Gastroesophageal sphincter (tissue), 4 donors: ENCODE results near the gene LMF2. TPM values are rescaled to one million over a fixed set of nuclear protein-coding genes. Genes with fewer than 3 reads are reported as not detected.

Experiments used
- ATAC-seq: fragments of 150-250 bp; one replicate; pipeline ENCODE4 v1.9.1; 2016; ENCODE audit warnings: mild to moderate bottlenecking, moderate library complexity
- H3K27ac ChIP-seq, 4 donors: fragments of 200-600 bp; sonication (generic) in 3 of 4; 1 replicate in 3 of 4; 2 replicates in 1 of 4; pipeline ENCODE4 v1.5.1; 2016 to 2019
- H3K27me3 ChIP-seq: fragments of 200-600 bp; sonication (generic); one replicate; pipeline ENCODE4 v1.5.1; 2019
- H3K36me3 ChIP-seq, 2 donors: fragments of 200-600 bp; sonication (generic); one replicate each; pipeline ENCODE4 v1.5.1; 2019; ENCODE audit warnings: control low read depth in 1 of 2
- H3K4me1 ChIP-seq, 3 donors: fragments of 200-600 bp; sonication (generic); 1 replicate in 2 of 3; 2 replicates in 1 of 3; pipeline ENCODE4 v1.5.1; 2016 to 2019; ENCODE audit warnings: control low read depth in 2 of 3
- H3K4me3 ChIP-seq, 2 donors: fragments of 200-600 bp; sonication (generic); one replicate each; pipeline ENCODE4 v1.5.1; 2019; ENCODE audit warnings: mild to moderate bottlenecking in 1 of 2, moderate library complexity in 1 of 2
- H3K9me3 ChIP-seq, 3 donors: fragments of 200-600 bp; sonication (generic); one replicate each; pipeline ENCODE4 v1.5.1; 2017 to 2019; ENCODE audit warnings: control low read depth in 2 of 3
- CTCF ChIP-seq, 4 experiments: fragments of 200-600 bp in 2 of 4; fragments of 450-650 bp in 2 of 4; sonication (generic) in 1 of 4; IDR thresholded peaks; one replicate each; pipeline ENCODE4 v1.5.1; 2017 to 2019; ENCODE audit warnings: antibody characterized with exemption in 4 of 4, mild to moderate bottlenecking in 2 of 4, moderate library complexity in 2 of 4
- EP300 ChIP-seq: sonication (generic); formaldehyde crosslinking; IDR thresholded peaks from one replicate; pipeline ENCODE4 v1.6.1; 2017; ENCODE audit warnings: antibody characterized with exemption, mild to moderate bottlenecking
- POLR2A ChIP-seq, 2 donors: fragments of 450-650 bp; IDR thresholded peaks; one replicate each; pipeline ENCODE4 v1.6.1; 2017; ENCODE audit warnings: antibody characterized with exemption in 2 of 2, mild to moderate bottlenecking in 2 of 2, moderate library complexity in 1 of 2
- POLR2AphosphoS5 ChIP-seq: sonication (generic); formaldehyde crosslinking; IDR thresholded peaks from one replicate; pipeline ENCODE4 v1.6.1; 2017; ENCODE audit warnings: antibody characterized with exemption
- WGBS, 2 donors: methylation state at CpG; one replicate each; pipeline ENCODE4 v1.1.5; 2018; ENCODE audit warnings: low coverage in 1 of 2; 5-methylcytosine and 5-hydroxymethylcytosine counted together
- total RNA-seq, 4 donors: library from RNA; depleted of rRNA; stranded (reverse); fragments of >200 nt; gene quantifications; one replicate each; pipeline ENCODE4 v1.1.0, GENCODE V29; 2016

LMF2 gene
- total RNA-seq, 4 donors from 2014 or later: 35.5 to 58.4 (median 45.1) TPM

- H3K9me3 ChIP-seq: no peaks in the 10 kb centered on the region
- TF ChIP-seq POLR2A (IDR thresholded peaks at IDR 0.05) (peak; percentile 66 to 72), POLR2AphosphoS5 (peak; percentile 94), EP300 (no peak), CTCF (IDR thresholded peaks at IDR 0.05) (peak in 1 of 4 experiments; percentile 13)
- peak; percentile 89 for ATAC-seq
- peak within 1 kb of the TSS; percentile 94 to 98 (median 96) for H3K27ac ChIP-seq
- H3K27me3 ChIP-seq: no peaks in the 10 kb centered on the region
- WGBS, 2 donors: 0% methylated on average over 5 to 10 of the region's 76 CpGs
- peaks cover 0 to 46% of the 10 kb centered on the region in 2 donors for H3K36me3 ChIP-seq
- peak within 1 kb of the TSS; percentile 93 for H3K4me3 ChIP-seq
- H3K4me1 ChIP-seq: peaks cover 4 to 44% (median 23%) of the 10 kb centered on the region in 3 donors
Observed at GRCh38 chr22:50507991-50508884, 736 bp upstream of the LMF2 start, which contains the start of gene NCAPH2. NCAPH2 (plus strand) TSS chr22:50508224; CDS start chr22:50508338, 114 bp downstream.

- H3K27ac ChIP-seq: peak overlapping the region; percentile 85 to 97 (median 90)
- peaks cover 0 to 47% of the 10 kb centered on the region in 2 donors for H3K36me3 ChIP-seq
- no peak for TF ChIP-seq CTCF (IDR thresholded peaks at IDR 0.05)
- no peak for TF ChIP-seq POLR2AphosphoS5
- peaks cover 4 to 44% (median 23%) of the 10 kb centered on the region in 3 donors for H3K4me1 ChIP-seq
- no peak for ATAC-seq
- H3K9me3 ChIP-seq: no peaks in the 10 kb centered on the region
- no peaks in the 10 kb centered on the region for H3K27me3 ChIP-seq
- WGBS, 2 donors: 40% methylated on average over 2 of the region's 21 CpGs; no CpG with 5 or more reads in 1 of the 2 donors
- peak overlapping the region; percentile 90 to 93 for H3K4me3 ChIP-seq
Observed at GRCh38 chr22:50506611-50507420, 686 bp downstream of the LMF2 start.

GRCh38 chr22:50505776-50506610, 1.5 kb downstream of the LMF2 start:
- H3K4me1 ChIP-seq: peaks cover 4 to 44% (median 23%) of the 10 kb centered on the region in 3 donors
- WGBS, 2 donors: 100% methylated on average over 1 of the region's 41 CpGs; no CpG with 5 or more reads in 1 of the 2 donors
- H3K9me3 ChIP-seq: no peaks in the 10 kb centered on the region
- H3K27ac ChIP-seq: peak overlapping the region in 1 of 4 donors; percentile 91
- ATAC-seq: no peak
- H3K27me3 ChIP-seq: no peaks in the 10 kb centered on the region
- H3K4me3 ChIP-seq: peak overlapping the region in 1 of 2 donors; percentile 93
- no peak for TF ChIP-seq CTCF (IDR thresholded peaks at IDR 0.05)
- no peak for TF ChIP-seq EP300
- no peak for TF ChIP-seq POLR2AphosphoS5
- TF ChIP-seq POLR2A (IDR thresholded peaks at IDR 0.05): no peak
- peaks cover 0 to 42% of the 10 kb centered on the region in 2 donors for H3K36me3 ChIP-seq

GRCh38 chr22:50505276-50505775, 2.2 kb downstream of the LMF2 start:
- no CpG with 5 or more reads among the region's 14 CpGs for WGBS, 2 donors
- H3K36me3 ChIP-seq: peaks cover 0 to 42% of the 10 kb centered on the region in 2 donors
- TF ChIP-seq EP300 (no peak), POLR2A (IDR thresholded peaks at IDR 0.05) (no peak), CTCF (IDR thresholded peaks at IDR 0.05) (no peak), POLR2AphosphoS5 (no peak)
- H3K4me1 ChIP-seq: peaks cover 4 to 44% (median 23%) of the 10 kb centered on the region in 3 donors
- H3K27ac ChIP-seq: no peak overlapping the region
- no peaks in the 10 kb centered on the region for H3K9me3 ChIP-seq
- H3K27me3 ChIP-seq: no peaks in the 10 kb centered on the region
- ATAC-seq: no peak
- no peak overlapping the region for H3K4me3 ChIP-seq
